ENCODE data around the gene TRRAP.

- TF ChIP-seq CTCF (IDR thresholded peaks at IDR 0.05): no peak
- no peak for TF ChIP-seq POLR2AphosphoS5 (IDR thresholded peaks at IDR 0.05)
- no peak for TF ChIP-seq POLR2A (IDR thresholded peaks at IDR 0.05)
Measured at GRCh38 chr7:98984126-98984525, 105.8 kb downstream of the TRRAP start.
